PC-3 (cell line): ENCODE data around the gene SPRY1. TPM values are rescaled to one million over a fixed set of nuclear protein-coding genes. Genes with fewer than 3 reads are reported as not detected.

Source experiments
- ATAC-seq: fragments of 200-7000 bp; cut with Tn5 transposase; 2 replicates; pipeline ENCODE4 v1.9.1; 2020; ENCODE audit warnings: mild to moderate bottlenecking, moderate library complexity
- BruUV-seq: library from RNA; stranded (reverse); fragments of 400-500 nt; replicated peaks from 2 replicates; lab custom pipeline; 2021; lab: Mats Ljungman, UMichigan
- CTCF ChIA-PET: fragments of 300-600 bp; sonication (Branson Sonifier 250); formaldehyde crosslinking; loops from one replicate; lab custom pipeline; 2022; ENCODE audit warnings: antibody characterized with exemption; lab: Charles Lee
- POLR2A ChIA-PET: fragments of 300-600 bp; sonication (Branson Sonifier 250); formaldehyde crosslinking; loops from one replicate; lab custom pipeline; 2022; ENCODE audit warnings: antibody characterized with exemption; ENCODE audit not compliant: unreplicated experiment; lab: Charles Lee
- DNase-seq: peaks from one replicate; pipeline ENCODE4 v3.0.0-alpha.2; 2015
- H2AFZ ChIP-seq: fragments of 300-600 bp; sonication (generic); 2 replicates; pipeline ENCODE4 v1.6.0; 2016; ENCODE audit warnings: antibody characterized with exemption, low read length
- H3F3A ChIP-seq: fragments of 300-600 bp; sonication (generic); one replicate; pipeline ENCODE4 v1.6.0; 2017; ENCODE audit warnings: antibody characterized with exemption, low read length, control low read depth, mild to moderate bottlenecking; ENCODE audit not compliant: unreplicated experiment
- H3K27ac ChIP-seq: fragments of 300-600 bp; sonication (generic); 2 replicates; pipeline ENCODE4 v1.5.1; 2016; ENCODE audit warnings: mild to moderate bottlenecking, low read length
- H3K27me3 ChIP-seq: fragments of 300-600 bp; sonication (generic); 2 replicates; pipeline ENCODE4 v1.6.1; 2016; ENCODE audit warnings: low read length, mixed read lengths
- H3K36me3 ChIP-seq: fragments of 300-600 bp; sonication (generic); 2 replicates; pipeline ENCODE4 v1.6.1; 2016; ENCODE audit warnings: low read depth, mixed run types, low read length, mixed read lengths
- H3K4me1 ChIP-seq: fragments of 300-600 bp; sonication (generic); 2 replicates; pipeline ENCODE4 v1.5.1; 2016; ENCODE audit warnings: low read length; ENCODE audit not compliant: insufficient read depth
- H3K4me2 ChIP-seq: fragments of 300-600 bp; sonication (generic); 2 replicates; pipeline ENCODE4 v1.6.0; 2016; ENCODE audit warnings: low read length
- H3K4me3 ChIP-seq: fragments of 300-600 bp; sonication (generic); 2 replicates; pipeline ENCODE4 v1.5.1; 2016; ENCODE audit warnings: mild to moderate bottlenecking, low read length, mixed read lengths
- H3K79me2 ChIP-seq: fragments of 300-600 bp; sonication (generic); 2 replicates; pipeline ENCODE4 v1.6.1; 2017; ENCODE audit warnings: low read length, mixed read lengths
- H3K9ac ChIP-seq: fragments of 300-600 bp; sonication (generic); 2 replicates; pipeline ENCODE4 v1.6.0; 2016; ENCODE audit warnings: mild to moderate bottlenecking, low read length
- H3K9me2 ChIP-seq: fragments of 300-600 bp; sonication (generic); replicated peaks from 2 replicates; pipeline ENCODE4 v1.6.1; 2016; ENCODE audit warnings: mixed run types, low read length, mixed read lengths
- H3K9me3 ChIP-seq: fragments of 300-600 bp; sonication (generic); 2 replicates; pipeline ENCODE4 v1.6.1; 2016; ENCODE audit warnings: low read length, mixed read lengths
- H4K20me1 ChIP-seq: fragments of 300-600 bp; sonication (generic); 2 replicates; pipeline ENCODE4 v1.6.1; 2016; ENCODE audit warnings: low read length, mixed read lengths
- CTCF ChIP-seq: fragments of 300-600 bp; sonication (generic); conservative IDR thresholded peaks from 2 replicates; pipeline ENCODE4 v1.5.1; 2017; ENCODE audit warnings: antibody characterized with exemption, low read depth, mild to moderate bottlenecking, low read length
- EZH2 ChIP-seq: fragments of 300-600 bp; sonication (generic); IDR thresholded peaks from one replicate; pipeline ENCODE4 v1.6.1; 2017; ENCODE audit warnings: antibody characterized with exemption, mild to moderate bottlenecking, low read length; ENCODE audit not compliant: unreplicated experiment
- EZH2phosphoT487 ChIP-seq: fragments of 300-600 bp; sonication (generic); IDR thresholded peaks from 2 replicates; pipeline ENCODE4 v1.6.1; 2018; ENCODE audit warnings: mild to moderate bottlenecking, antibody characterized with exemption, low read length, borderline replicate concordance
- intact Hi-C: fragments of 100-400 bp; cut with micrococcal nuclease; formaldehyde crosslinking; loops from 2 replicates; pipeline ENCODE4 v1.9.0; 2023
- total RNA-seq: library from RNA; depleted of rRNA; stranded (reverse); fragments of >200 nt; gene quantifications from 2 replicates; pipeline ENCODE4 v1.2.3, GENCODE V29; 2014

Gene SPRY1
- total RNA-seq, 1 experiment from 2014 or later, result 26.4 TPM

- TF ChIP-seq EZH2 (no peak), CTCF (no peak), EZH2phosphoT487 (no peak)
- ATAC-seq (no peak), DNase-seq (no peak)
- H2AFZ ChIP-seq, result no peak overlapping the region
- no TSS peak for BruUV-seq
- H3K9ac ChIP-seq, result no peak overlapping the region
- H3K27me3 ChIP-seq, result no peaks in the 10 kb centered on the region
- ChIA-PET POLR2A (no interaction called here), CTCF (no interaction called here)
- peaks cover 87% of the 10 kb centered on the region for H3K79me2 ChIP-seq
- H3K27ac ChIP-seq, result no peak overlapping the region
- H3K4me3 ChIP-seq, result peak overlapping the region; percentile 83
- H4K20me1 ChIP-seq, result peaks cover 18% of the 10 kb centered on the region; the same call in 1 of the 2 replicates
- peaks cover 44% of the 10 kb centered on the region for H3K36me3 ChIP-seq
- peaks cover 25% of the 10 kb centered on the region for H3K4me1 ChIP-seq
- intact Hi-C loops, result no loop called here
- H3K4me2 ChIP-seq, result peak overlapping the region; percentile 86
- H3K9me2 ChIP-seq, result no peaks in the 10 kb centered on the region
- no peaks in the 10 kb centered on the region for H3K9me3 ChIP-seq
- H3F3A ChIP-seq, result no peaks in the 10 kb centered on the region
Measured at GRCh38 chr4:123403080-123403604, 6.5 kb downstream of the SPRY1 start.

GRCh38 chr4:123404533-123404932 is 7.9 kb downstream of the SPRY1 start:
- TF ChIP-seq EZH2phosphoT487 (no peak), EZH2 (no peak), CTCF (no peak)
- H3F3A ChIP-seq, result no peaks in the 10 kb centered on the region
- peak overlapping the region; percentile 83; the same call in 1 of the 2 replicates for H3K4me3 ChIP-seq
- no peak overlapping the region for H3K27ac ChIP-seq
- ChIA-PET CTCF (no interaction called here), POLR2A (interaction anchor here (0.6 kb wide), 1 partner anchor 323 kb away, joined by 6 read pairs; no protein-coding TSS in a partner anchor)
- H3K4me2 ChIP-seq, result peak overlapping the region; percentile 86
- no peak overlapping the region for H3K9ac ChIP-seq
- H3K9me3 ChIP-seq, result no peaks in the 10 kb centered on the region
- ATAC-seq (no peak), DNase-seq (no peak)
- H3K27me3 ChIP-seq, result no peaks in the 10 kb centered on the region
- peaks cover 18% of the 10 kb centered on the region; the same call in 1 of the 2 replicates for H4K20me1 ChIP-seq
- peaks cover 74% of the 10 kb centered on the region for H3K79me2 ChIP-seq
- no peaks in the 10 kb centered on the region for H3K9me2 ChIP-seq
- intact Hi-C loops, result no loop called here
- H3K36me3 ChIP-seq, result peaks cover 39% of the 10 kb centered on the region
- H2AFZ ChIP-seq, result no peak overlapping the region
- no TSS peak for BruUV-seq
- peaks cover 25% of the 10 kb centered on the region for H3K4me1 ChIP-seq

GRCh38 chr4:123405267-123405865 is 8.8 kb downstream of the SPRY1 start:
- intact Hi-C loops, result no loop called here

More at GRCh38 chr4:123405267-123405865, 8.8 kb downstream of the SPRY1 start:
- no TSS peak for BruUV-seq
- H3K79me2 ChIP-seq, result peaks cover 66% of the 10 kb centered on the region
- no peak overlapping the region for H3K9ac ChIP-seq
- POLR2A ChIA-PET, result no interaction called here
- no peak overlapping the region for H3K4me3 ChIP-seq
- peaks cover 25% of the 10 kb centered on the region for H3K4me1 ChIP-seq
- H3K9me2 ChIP-seq, result no peaks in the 10 kb centered on the region
- H3K9me3 ChIP-seq, result no peaks in the 10 kb centered on the region
- DNase-seq (no peak), ATAC-seq (0 out of 2 replicates have a peak, but pooled peaks have one; percentile 8)
- TF ChIP-seq EZH2, result no peak
- TF ChIP-seq EZH2phosphoT487, result no peak
- TF ChIP-seq CTCF, result no peak
- H3K36me3 ChIP-seq, result peaks cover 34% of the 10 kb centered on the region
- no peaks in the 10 kb centered on the region for H3F3A ChIP-seq
- no peak overlapping the region for H2AFZ ChIP-seq
- peaks cover 18% of the 10 kb centered on the region; the same call in 1 of the 2 replicates for H4K20me1 ChIP-seq
- no peaks in the 10 kb centered on the region for H3K27me3 ChIP-seq
- no peak overlapping the region for H3K27ac ChIP-seq
- H3K4me2 ChIP-seq, result peak overlapping the region; percentile 86
- CTCF ChIA-PET, result no interaction called here
